Anterior cingulate cortex (tissue), 58 donors: ENCODE measurements around the gene ZMYM1.

Experiments used
- DNase-seq, 58 donors: peaks; one replicate each; lab custom pipeline; 2025; lab: John Stamatoyannopoulos, UW

ZMYM1 gene

GRCh38 chr1:35164893-35165292 is 85.7 kb downstream of the ZMYM1 start:
- no peak for DNase-seq
